Liver (tissue), 3 donors: ENCODE measurements around the gene STH.

ENCODE experiments used
- GABPA ChIP-seq, 2 donors: IDR thresholded peaks in 1 of 2; conservative IDR thresholded peaks in 1 of 2; 2 replicates each; pipeline ENCODE4 v1.6.1; 2016; ENCODE audit warnings: antibody characterized with exemption in 2 of 2, mild to moderate bottlenecking in 1 of 2, moderate library complexity in 1 of 2
- SP1 ChIP-seq: IDR thresholded peaks from 2 replicates; pipeline ENCODE4 v1.6.1; 2018; ENCODE audit warnings: antibody characterized with exemption, mild to moderate bottlenecking
- TF ChIP-seq, protein P1 (sequence below): IDR thresholded peaks from 2 replicates; pipeline ENCODE4 v1.6.1; 2016; ENCODE audit warnings: antibody characterized with exemption, mild to moderate bottlenecking
- TF ChIP-seq, protein P2 (sequence below): fragments of 150-350 bp; IDR thresholded peaks from 2 replicates; pipeline ENCODE4 v1.5.1; 2017; ENCODE audit warnings: improper control_type of control experiment, low read depth, low read length; ENCODE audit not compliant: missing input control
- TF ChIP-seq, protein P3 (sequence below): IDR thresholded peaks from 2 replicates; pipeline ENCODE4 v1.6.1; 2016; ENCODE audit warnings: antibody characterized with exemption
- donor health status: healthy.
- donor health status: healthy.

DNA sequence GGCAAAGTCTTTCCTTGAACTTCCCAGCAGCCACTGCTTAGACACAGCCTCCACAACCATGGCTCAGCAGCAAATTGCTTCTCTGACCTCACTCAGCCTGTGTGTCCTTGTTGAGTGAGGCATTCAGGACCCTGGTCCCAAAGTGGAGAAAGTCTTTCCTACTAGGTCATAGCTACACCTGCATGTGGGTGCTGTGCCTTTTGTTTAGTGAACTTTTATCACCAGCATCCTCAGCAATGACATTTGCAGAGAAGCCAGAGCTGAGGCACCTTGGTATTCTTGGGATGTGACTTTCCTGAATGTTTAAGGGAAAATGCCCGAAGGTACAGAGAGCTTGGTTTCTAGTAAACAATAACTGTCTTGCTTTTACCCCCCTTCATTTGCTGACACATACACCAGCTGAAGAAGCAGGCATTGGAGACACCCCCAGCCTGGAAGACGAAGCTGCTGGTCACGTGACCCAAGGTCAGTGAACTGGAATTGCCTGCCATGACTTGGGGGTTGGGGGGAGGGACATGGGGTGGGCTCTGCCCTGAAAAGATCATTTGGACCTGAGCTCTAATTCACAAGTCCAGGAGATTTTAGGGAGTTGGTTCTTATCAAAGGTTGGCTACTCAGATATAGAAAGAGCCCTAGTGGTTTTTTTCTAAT is 20.9 kb upstream of the STH start:
- TF ChIP-seq GABPA (IDR thresholded peaks at IDR 0.05 in 1 of 2, conservative IDR thresholded peaks at IDR 0.05 in 1 of 2) = no peak
- TF ChIP-seq, protein P1, sequence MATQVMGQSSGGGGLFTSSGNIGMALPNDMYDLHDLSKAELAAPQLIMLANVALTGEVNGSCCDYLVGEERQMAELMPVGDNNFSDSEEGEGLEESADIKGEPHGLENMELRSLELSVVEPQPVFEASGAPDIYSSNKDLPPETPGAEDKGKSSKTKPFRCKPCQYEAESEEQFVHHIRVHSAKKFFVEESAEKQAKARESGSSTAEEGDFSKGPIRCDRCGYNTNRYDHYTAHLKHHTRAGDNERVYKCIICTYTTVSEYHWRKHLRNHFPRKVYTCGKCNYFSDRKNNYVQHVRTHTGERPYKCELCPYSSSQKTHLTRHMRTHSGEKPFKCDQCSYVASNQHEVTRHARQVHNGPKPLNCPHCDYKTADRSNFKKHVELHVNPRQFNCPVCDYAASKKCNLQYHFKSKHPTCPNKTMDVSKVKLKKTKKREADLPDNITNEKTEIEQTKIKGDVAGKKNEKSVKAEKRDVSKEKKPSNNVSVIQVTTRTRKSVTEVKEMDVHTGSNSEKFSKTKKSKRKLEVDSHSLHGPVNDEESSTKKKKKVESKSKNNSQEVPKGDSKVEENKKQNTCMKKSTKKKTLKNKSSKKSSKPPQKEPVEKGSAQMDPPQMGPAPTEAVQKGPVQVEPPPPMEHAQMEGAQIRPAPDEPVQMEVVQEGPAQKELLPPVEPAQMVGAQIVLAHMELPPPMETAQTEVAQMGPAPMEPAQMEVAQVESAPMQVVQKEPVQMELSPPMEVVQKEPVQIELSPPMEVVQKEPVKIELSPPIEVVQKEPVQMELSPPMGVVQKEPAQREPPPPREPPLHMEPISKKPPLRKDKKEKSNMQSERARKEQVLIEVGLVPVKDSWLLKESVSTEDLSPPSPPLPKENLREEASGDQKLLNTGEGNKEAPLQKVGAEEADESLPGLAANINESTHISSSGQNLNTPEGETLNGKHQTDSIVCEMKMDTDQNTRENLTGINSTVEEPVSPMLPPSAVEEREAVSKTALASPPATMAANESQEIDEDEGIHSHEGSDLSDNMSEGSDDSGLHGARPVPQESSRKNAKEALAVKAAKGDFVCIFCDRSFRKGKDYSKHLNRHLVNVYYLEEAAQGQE = no peak
- TF ChIP-seq, protein P2, sequence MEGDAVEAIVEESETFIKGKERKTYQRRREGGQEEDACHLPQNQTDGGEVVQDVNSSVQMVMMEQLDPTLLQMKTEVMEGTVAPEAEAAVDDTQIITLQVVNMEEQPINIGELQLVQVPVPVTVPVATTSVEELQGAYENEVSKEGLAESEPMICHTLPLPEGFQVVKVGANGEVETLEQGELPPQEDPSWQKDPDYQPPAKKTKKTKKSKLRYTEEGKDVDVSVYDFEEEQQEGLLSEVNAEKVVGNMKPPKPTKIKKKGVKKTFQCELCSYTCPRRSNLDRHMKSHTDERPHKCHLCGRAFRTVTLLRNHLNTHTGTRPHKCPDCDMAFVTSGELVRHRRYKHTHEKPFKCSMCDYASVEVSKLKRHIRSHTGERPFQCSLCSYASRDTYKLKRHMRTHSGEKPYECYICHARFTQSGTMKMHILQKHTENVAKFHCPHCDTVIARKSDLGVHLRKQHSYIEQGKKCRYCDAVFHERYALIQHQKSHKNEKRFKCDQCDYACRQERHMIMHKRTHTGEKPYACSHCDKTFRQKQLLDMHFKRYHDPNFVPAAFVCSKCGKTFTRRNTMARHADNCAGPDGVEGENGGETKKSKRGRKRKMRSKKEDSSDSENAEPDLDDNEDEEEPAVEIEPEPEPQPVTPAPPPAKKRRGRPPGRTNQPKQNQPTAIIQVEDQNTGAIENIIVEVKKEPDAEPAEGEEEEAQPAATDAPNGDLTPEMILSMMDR = no peak
- no peak for TF ChIP-seq SP1
- TF ChIP-seq, protein P3, sequence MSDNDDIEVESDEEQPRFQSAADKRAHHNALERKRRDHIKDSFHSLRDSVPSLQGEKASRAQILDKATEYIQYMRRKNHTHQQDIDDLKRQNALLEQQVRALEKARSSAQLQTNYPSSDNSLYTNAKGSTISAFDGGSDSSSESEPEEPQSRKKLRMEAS = no peak
